Mesodermal cell (in vitro differentiated cells): Measurements from ENCODE around the gene ASTN2.

Experiments used
- H3K27ac ChIP-seq: 2 replicates; pipeline ENCODE4 v1.7.0; 2013; ENCODE audit warnings: mild to moderate bottlenecking, low read depth, low read length, moderate library complexity; ENCODE audit not compliant: severe bottlenecking
- H3K36me3 ChIP-seq: 2 replicates; pipeline ENCODE4 v1.7.1; 2013; ENCODE audit warnings: mild to moderate bottlenecking, low read length, moderate library complexity; ENCODE audit not compliant: control insufficient read depth, insufficient read depth
- H3K4me1 ChIP-seq: one replicate; pipeline ENCODE4 v1.7.1; 2013; ENCODE audit warnings: mild to moderate bottlenecking, low read length; ENCODE audit not compliant: insufficient read depth, control insufficient read depth, poor library complexity, severe bottlenecking
- H3K4me3 ChIP-seq: 2 replicates; pipeline ENCODE4 v1.7.0; 2013; ENCODE audit warnings: low read length, control low read depth, mild to moderate bottlenecking; ENCODE audit not compliant: insufficient read depth, poor library complexity, severe bottlenecking; ENCODE audit errors: extremely low read depth
- H3K9me3 ChIP-seq: 2 replicates; pipeline ENCODE4 v1.7.1; 2013; ENCODE audit warnings: mild to moderate bottlenecking, low read length, moderate library complexity; ENCODE audit not compliant: control insufficient read depth
- WGBS, 2 experiments: methylation state at CpG; one replicate each; pipeline ENCODE4 v1.1.5; 2013; ENCODE audit warnings: missing lambda C conversion rate in 2 of 2; ENCODE audit not compliant: insufficient coverage in 2 of 2; 5-methylcytosine and 5-hydroxymethylcytosine counted together

The ASTN2 gene

DNA sequence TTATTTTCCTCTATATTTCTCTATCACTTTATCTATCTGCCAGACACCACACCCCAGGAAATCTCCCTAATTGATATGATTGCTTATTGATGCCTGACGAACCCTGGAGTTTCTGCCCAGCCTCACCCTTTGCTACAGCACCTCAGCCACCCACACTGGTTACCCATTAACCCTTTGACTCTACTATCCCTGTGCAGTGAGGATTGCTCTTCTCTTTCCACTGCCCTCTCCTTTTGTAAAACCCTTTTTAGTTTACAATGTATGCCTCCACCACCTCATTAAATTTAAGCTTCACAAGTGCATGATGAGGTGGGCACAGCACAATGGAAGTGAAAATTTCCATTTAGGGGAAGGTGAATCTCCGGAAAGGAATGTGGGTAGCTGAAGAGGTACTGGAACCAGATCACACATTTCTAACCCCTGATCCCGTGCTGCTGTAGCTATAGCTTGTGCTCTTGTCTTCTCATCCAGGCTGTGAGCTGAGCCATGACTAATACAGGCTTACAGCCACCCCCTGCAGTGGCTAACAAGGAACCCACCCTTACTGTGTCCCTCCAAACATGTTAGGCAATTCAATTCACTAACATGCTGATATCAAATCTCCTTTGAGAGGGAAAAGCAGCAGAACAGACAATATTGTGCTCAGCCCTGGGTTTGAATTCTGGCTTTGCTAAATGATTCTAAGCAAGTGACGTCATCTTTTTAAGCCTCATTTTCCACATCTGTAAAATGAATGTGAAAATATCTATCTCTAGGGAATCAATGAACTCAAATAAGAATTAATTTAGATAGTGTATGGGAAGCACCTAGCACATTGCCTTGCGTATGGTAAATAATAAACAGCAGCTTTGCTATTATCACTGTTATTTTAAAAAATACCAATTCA is 914.6 kb downstream of the ASTN2 start:
- WGBS, 2 experiments = 40 to 41% methylated on average over 1 to 2 of the region's 5 CpGs
- Histone ChIP-seq H3K9me3 (no peaks in the 10 kb centered on the region), H3K27ac (no peak overlapping the region), H3K36me3 (no peaks in the 10 kb centered on the region), H3K4me3 (no peak overlapping the region), H3K4me1 (no peaks in the 10 kb centered on the region)

DNA sequence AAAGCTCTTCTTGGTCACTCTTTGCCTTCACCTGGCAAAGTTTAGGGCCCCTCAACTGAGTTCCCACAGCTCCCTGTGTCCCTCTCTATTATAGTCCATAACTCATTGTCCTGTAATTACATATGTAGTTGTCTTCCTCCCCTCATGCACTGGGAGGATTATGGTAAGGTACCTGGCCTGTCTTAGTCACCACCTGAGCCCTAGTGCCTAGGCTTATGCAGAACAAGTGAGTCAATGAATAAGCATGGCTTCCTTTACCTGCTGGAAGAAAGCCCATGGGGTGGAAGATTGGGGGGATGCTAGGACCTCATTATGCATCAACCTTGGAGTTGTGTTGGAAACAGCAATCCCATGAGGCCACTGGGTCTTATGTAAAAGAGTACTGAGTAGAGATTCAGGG is 915.4 kb downstream of the ASTN2 start:
- no peak overlapping the region for H3K4me3 ChIP-seq
- peaks cover under 1% of the 10 kb centered on the region for H3K4me1 ChIP-seq
- H3K36me3 ChIP-seq = no peaks in the 10 kb centered on the region
- no peaks in the 10 kb centered on the region for H3K9me3 ChIP-seq
- no peak overlapping the region for H3K27ac ChIP-seq

DNA sequence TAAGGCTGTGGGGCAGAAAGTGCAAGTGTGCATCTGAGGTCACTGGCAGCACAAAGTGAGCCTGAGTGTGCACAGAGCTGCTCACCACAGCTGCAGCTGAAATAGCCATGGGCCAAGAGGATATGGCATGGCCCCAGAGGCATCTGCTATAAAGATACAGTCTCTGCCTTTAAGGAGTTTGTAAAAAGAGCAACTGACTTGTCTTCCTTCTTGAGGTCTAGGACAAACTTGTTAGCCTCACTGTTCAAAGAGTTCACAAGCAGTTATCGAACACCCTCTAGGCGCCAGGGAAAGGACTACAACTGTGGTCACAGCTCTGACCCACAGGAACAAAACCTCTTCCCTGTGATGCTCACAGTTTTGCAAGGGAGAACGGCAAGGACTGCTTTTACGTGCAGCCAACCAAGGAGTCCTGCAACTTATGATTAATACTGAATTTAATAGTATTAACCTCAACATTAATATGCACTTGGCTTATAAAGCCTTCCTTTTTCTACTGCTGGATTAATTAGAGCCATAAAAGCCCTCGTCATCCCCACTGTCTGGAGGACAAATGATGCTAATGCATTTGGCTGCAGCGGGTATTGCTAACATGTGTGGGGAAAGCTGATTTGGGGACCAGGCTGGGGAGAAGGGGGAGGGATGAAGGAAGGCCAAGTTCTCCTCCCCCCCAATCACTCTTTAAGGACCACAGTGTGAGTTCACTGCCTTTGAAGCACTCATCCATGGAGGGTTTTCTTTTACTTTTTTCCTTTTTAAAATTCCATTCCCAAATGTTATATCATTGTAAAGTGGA is 917.6 kb downstream of the ASTN2 start:
- Histone ChIP-seq H3K4me1 (peaks cover 16% of the 10 kb centered on the region), H3K27ac (no peak overlapping the region)
- 76 to 78% methylated on average over 3 of the region's 6 CpGs for WGBS, 2 experiments

DNA sequence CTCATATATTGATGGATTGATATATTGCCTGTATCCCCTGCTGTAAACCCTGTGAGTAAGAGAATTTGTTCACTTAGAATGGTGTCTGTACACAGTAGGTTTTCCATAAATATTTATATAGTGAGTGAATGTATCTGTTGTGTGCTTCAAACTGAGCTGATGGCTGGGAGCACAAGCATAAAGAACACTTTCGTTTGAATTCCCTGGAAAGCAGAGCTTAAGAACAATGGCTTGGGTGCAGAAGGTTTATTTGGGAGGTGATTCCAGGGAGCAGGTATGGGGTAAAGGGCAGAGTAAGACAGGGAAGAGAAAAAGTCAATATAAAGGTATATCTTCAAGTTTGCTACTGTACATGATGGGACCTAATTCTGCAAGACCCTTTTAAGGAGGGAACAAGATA is 918.7 kb downstream of the ASTN2 start:
- Histone ChIP-seq H3K4me3 (no peak overlapping the region), H3K4me1 (peaks cover 16% of the 10 kb centered on the region), H3K27ac (no peak overlapping the region), H3K9me3 (no peaks in the 10 kb centered on the region), H3K36me3 (no peaks in the 10 kb centered on the region)
- WGBS, 2 experiments = 94 to 100% methylated on average over 1 of the region's 1 CpG

More for the DNA sequence above, 917.6 kb downstream of the ASTN2 start:
- Histone ChIP-seq H3K36me3 (no peaks in the 10 kb centered on the region), H3K4me3 (no peak overlapping the region), H3K9me3 (no peaks in the 10 kb centered on the region)

DNA sequence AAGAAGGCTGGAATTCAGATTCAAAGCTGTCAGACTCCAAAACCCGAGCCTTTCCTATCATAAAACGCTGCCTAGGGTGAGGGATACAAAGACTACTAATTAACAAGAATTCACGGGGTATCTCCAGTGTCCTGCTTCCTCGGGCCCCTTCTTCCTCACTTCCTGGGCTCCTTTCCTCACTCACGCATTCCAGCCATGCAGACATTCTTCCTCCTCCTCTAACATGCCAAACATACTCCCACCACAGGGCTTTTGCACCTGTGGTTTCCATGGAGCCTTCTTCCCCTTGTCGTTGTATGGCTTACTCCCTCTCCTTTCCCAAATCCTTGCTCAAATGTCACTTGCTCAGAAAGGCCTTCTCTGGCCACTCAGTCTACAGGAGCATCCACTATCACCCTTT is 919.1 kb downstream of the ASTN2 start:
- Histone ChIP-seq H3K36me3 (no peaks in the 10 kb centered on the region), H3K4me3 (no peak overlapping the region), H3K9me3 (no peaks in the 10 kb centered on the region), H3K4me1 (peaks cover 16% of the 10 kb centered on the region), H3K27ac (no peak overlapping the region)
- WGBS, 2 experiments = 65 to 67% methylated on average over 4 to 6 of the region's 6 CpGs

DNA sequence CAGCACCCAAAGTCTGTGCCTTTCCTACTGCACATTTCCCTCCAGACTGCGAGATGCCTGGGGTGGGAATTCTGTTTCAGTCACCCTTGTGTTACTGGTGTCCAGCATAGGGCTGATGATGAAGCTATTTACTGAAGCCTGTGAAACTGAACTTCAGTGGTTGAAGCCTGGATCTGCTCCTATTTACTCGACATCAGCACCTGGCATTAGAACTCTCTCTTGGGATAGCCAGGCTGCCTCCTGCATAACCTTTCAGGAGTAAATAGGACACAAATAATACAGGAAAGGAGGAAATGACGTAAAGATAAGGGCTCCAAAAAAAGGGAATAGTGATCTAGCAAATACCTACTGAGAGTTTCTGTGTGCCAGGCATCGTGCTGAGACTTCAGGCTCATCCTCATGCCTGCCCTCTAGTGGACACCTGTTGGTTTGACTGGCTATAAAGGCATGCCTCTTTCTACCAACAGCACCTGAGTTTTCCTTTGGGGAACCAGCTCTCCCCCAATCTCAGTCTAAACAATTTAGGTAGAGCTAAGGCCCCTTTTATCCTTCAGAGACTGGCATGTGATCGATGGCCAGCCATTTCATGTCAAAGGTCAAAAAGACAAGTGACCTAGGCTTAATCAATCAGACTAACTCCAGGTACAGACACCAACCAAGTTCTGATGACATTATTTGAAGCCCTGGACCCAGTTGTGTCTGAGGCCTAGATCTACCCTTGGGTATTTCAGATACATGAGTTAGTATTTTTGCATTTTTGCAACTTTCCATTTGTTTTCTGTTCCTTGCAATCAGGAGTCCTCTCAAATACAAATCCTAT is 919.8 kb downstream of the ASTN2 start:
- Histone ChIP-seq H3K4me3 (no peak overlapping the region), H3K27ac (no peak overlapping the region), H3K36me3 (no peaks in the 10 kb centered on the region), H3K9me3 (no peaks in the 10 kb centered on the region), H3K4me1 (peaks cover 16% of the 10 kb centered on the region)
- WGBS, 2 experiments = 83 to 87% methylated on average over 5 of the region's 5 CpGs

DNA sequence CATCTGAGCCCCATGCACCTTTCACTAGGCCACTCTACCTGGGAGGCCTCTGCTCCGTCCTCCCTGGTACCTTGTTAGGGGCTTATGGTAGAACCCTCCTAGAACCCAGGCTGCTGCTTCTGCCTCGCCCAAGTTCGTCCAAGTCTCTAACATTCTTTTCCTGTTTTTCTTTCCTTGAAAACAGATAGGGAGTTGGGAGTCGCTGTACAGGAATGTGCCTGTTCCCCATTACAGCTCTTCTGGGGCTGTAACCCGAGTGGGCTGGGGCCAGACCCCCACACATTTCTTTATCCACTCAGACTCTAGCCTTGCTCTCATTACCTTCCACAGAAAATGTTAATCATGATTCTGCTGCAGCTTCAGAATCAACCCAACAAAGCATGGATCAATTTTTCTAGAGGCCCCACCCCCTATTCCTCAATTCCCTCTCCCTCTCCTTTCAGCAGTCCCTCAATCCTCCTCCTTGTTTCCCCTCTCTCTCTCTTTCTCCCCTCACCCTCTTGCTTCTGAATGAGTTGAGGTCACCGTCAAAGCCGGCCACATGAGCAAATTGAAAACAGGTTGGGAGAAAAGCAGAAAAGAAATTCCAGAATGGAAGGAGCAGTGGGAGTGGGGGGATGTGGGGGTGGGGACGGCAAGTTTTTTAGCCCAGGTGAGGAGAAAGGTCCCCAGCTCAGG is 921.5 kb downstream of the ASTN2 start:
- Histone ChIP-seq H3K4me1 (peaks cover 16% of the 10 kb centered on the region), H3K27ac (peak overlapping the region; percentile 82), H3K9me3 (no peaks in the 10 kb centered on the region), H3K36me3 (no peaks in the 10 kb centered on the region), H3K4me3 (no peak overlapping the region)
- 74 to 84% methylated on average over 3 to 4 of the region's 8 CpGs for WGBS, 2 experiments

DNA sequence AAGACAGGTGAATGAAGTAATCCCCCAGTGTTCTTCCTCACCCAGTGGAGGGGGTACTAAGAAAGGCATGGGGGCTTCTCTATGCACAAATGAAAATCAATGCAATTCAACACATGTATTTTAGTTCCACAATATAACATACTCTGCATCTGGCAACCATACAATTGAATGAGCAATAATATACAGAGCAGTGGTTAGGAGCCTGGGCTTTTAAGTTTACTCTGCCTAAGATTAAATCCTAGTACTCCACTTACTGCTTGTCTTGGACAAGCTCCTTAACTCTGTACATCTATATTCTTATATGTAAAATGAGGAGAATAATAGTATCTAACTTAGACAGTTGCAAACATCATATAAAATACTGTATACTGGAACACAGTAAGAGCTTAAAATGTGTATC is 923.2 kb downstream of the ASTN2 start:
- H3K9me3 ChIP-seq = no peaks in the 10 kb centered on the region
- H3K4me3 ChIP-seq = no peak overlapping the region
- H3K4me1 ChIP-seq = peaks cover 16% of the 10 kb centered on the region
- H3K27ac ChIP-seq = no peak overlapping the region
- no peaks in the 10 kb centered on the region for H3K36me3 ChIP-seq

DNA sequence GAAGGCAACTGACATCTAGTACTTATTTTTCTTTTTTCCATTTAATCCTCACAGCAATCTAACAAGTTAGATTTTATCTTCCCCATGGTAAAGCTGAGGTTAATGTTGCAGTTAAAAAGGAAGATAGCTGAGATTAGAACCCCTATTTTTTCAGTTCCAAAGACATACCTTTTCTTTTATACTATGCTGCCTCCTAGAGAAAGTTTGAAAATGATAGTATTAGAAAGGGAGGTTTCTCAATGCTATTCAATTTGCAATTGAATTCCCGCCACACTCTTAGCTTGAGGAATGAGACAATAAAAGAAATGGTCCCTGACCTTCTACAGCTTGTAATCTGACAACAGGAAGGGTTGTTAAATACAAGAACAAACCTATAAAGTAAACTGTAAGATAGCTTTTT is 923.6 kb downstream of the ASTN2 start:
- H3K4me1 ChIP-seq = peaks cover 16% of the 10 kb centered on the region
- 100% methylated on average over 1 of the region's 1 CpG; no CpG with 5 or more reads in 1 of the 2 experiments for WGBS, 2 experiments

DNA sequence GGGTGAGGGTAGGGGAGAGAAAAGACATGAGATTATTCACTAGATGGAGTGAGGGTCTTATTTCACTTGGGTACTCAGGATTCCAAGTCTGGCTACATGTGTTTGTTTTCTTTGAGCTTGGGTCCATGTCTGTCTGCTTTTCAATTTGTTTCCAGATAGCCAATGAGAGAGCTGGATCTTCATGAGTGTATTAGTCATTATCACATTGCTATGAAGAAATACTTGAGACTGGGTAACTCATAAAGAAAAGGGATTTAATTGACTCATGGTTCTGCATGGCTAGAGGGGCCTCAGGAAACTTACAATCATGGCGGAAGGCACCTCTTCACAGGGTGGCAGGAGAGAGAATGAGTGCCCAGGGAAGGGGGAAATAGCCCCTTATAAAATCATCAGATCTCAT is 924.5 kb downstream of the ASTN2 start:
- Histone ChIP-seq H3K4me1 (peaks cover 16% of the 10 kb centered on the region), H3K4me3 (no peak overlapping the region), H3K9me3 (no peaks in the 10 kb centered on the region), H3K36me3 (no peaks in the 10 kb centered on the region), H3K27ac (no peak overlapping the region)
- WGBS, 2 experiments = 100% methylated on average over 1 of the region's 1 CpG; no CpG with 5 or more reads in 1 of the 2 experiments

More for the DNA sequence above, 923.6 kb downstream of the ASTN2 start:
- H3K36me3 ChIP-seq = no peaks in the 10 kb centered on the region
- no peaks in the 10 kb centered on the region for H3K9me3 ChIP-seq
- H3K27ac ChIP-seq = no peak overlapping the region
- no peak overlapping the region for H3K4me3 ChIP-seq
